TTC549 (cell line): ENCODE results near the gene P4HA1.

ENCODE experiments used
- FAIRE-seq: peaks from 2 replicates; lab custom pipeline; 2012; peaks lifted over from hg19 to GRCh38; lab: Jason Lieb, UNC

The P4HA1 gene

GRCh38 chr10:72976886-72977285, 119.8 kb downstream of the P4HA1 start:
- no peak for FAIRE-seq
